CD4-positive, alpha-beta T cell (primary cell): Measurements from ENCODE around the gene PRND. TPM values are rescaled to one million over a fixed set of nuclear protein-coding genes. Genes with fewer than 3 reads are reported as not detected.

Experiments
- ATAC-seq: fragments of 200-7000 bp; cut with Tn5 transposase; one replicate; pipeline ENCODE4 v1.10.0; 2022; ENCODE audit warnings: mild to moderate bottlenecking; ENCODE audit not compliant: poor library complexity
- CTCF ChIA-PET: fragments of 350-600 bp; sonication (Branson Sonifier 250); formaldehyde crosslinking; loops from one replicate; lab custom pipeline; 2021; ENCODE audit warnings: antibody characterized with exemption, inconsistent platforms; lab: Charles Lee
- POLR2A ChIA-PET: fragments of 350-600 bp; sonication (Branson Sonifier 250); formaldehyde crosslinking; loops from one replicate; lab custom pipeline; 2021; ENCODE audit warnings: antibody characterized with exemption, inconsistent platforms; lab: Charles Lee
- DNase-seq, 14 experiments: peaks; one replicate each; pipeline ENCODE4 v3.0.0-alpha.2; 2013 to 2020; ENCODE audit warnings: mixed read lengths in 2 of 14
- H3K27ac ChIP-seq, 2 donors: one replicate each; pipeline versions ENCODE4 v1.5.1 to v1.7.0; 2013; ENCODE audit warnings: low read length in 2 of 2, low read depth in 1 of 2, mild to moderate bottlenecking in 1 of 2
- H3K27me3 ChIP-seq, 2 experiments: 1 replicate in 1 of 2; 2 replicates in 1 of 2; pipeline versions ENCODE4 v1.6.1 to v1.7.0; 2013; ENCODE audit warnings: low read length in 2 of 2, control low read depth in 1 of 2, mild to moderate bottlenecking in 1 of 2, moderate library complexity in 1 of 2; ENCODE audit not compliant: insufficient read depth in 2 of 2, control insufficient read depth in 1 of 2
- H3K36me3 ChIP-seq: one replicate; pipeline ENCODE4 v1.6.1; 2013; ENCODE audit warnings: low read length, control low read depth; ENCODE audit not compliant: insufficient read depth
- H3K4me1 ChIP-seq: one replicate; pipeline ENCODE4 v1.6.1; 2013; ENCODE audit warnings: low read length, control low read depth; ENCODE audit not compliant: insufficient read depth
- H3K4me3 ChIP-seq: one replicate; pipeline ENCODE4 v1.5.1; 2013; ENCODE audit warnings: mild to moderate bottlenecking, low read length, moderate library complexity
- H3K9me3 ChIP-seq, 2 experiments: 1 replicate in 1 of 2; 2 replicates in 1 of 2; pipeline versions ENCODE4 v1.6.1 to v1.7.0; 2013; ENCODE audit warnings: low read length in 2 of 2, mild to moderate bottlenecking in 2 of 2, control low read depth in 1 of 2, moderate library complexity in 1 of 2; ENCODE audit not compliant: control insufficient read depth in 1 of 2, insufficient read depth in 1 of 2
- H3K27ac Mint-ChIP-seq: one replicate; pipeline ENCODE4 v1.8.0; 2020; ENCODE audit warnings: mixed read lengths
- H3K27me3 Mint-ChIP-seq: one replicate; pipeline ENCODE4 v1.8.0; 2021; ENCODE audit warnings: mixed read lengths
- H3K36me3 Mint-ChIP-seq: one replicate; pipeline ENCODE4 v1.8.0; 2021; ENCODE audit warnings: low read depth, mixed read lengths
- H3K4me1 Mint-ChIP-seq: one replicate; pipeline ENCODE4 v1.8.0; 2021; ENCODE audit warnings: low read depth, mixed read lengths
- H3K4me3 Mint-ChIP-seq: one replicate; pipeline ENCODE4 v1.8.0; 2020; ENCODE audit warnings: mild to moderate bottlenecking, mixed read lengths
- H3K9me3 Mint-ChIP-seq: one replicate; pipeline ENCODE4 v1.8.0; 2020; ENCODE audit warnings: mixed read lengths
- intact Hi-C, 2 experiments: fragments of 100-400 bp; cut with DNase I in 1 of 2; cut with micrococcal nuclease in 1 of 2; formaldehyde crosslinking; loops; one replicate each; pipeline versions ENCODE4 v1.15.1 to v1.9.0; 2023 to 2025; cut with DNase I, micrococcal nuclease
- total RNA-seq, 174 experiments: library from RNA in 2 of 174; stranded (reverse) in 2 of 174; gene quantifications; one replicate each; pipeline ENCODE4 v1.2.3 and lab custom pipeline; 2021 to 2026
- TF ChIP-seq, protein P1 (sequence below): fragments of 200-600 bp; IDR thresholded peaks from one replicate; pipeline ENCODE4 v1.8.0; 2022; ENCODE audit warnings: antibody characterized with exemption, mild to moderate bottlenecking

The PRND gene
- total RNA-seq, 2 experiments from 2014 or later, result not detected

GRCh38 chr20:4769328-4769727 is 47.6 kb downstream of the PRND start:
- intact Hi-C loops, result no loop called here

GRCh38 chr20:4770026-4770425 is 48.3 kb downstream of the PRND start:
- H3K36me3 Mint-ChIP-seq, result peaks cover 6% of the 10 kb centered on the region
- TF ChIP-seq, protein P1, sequence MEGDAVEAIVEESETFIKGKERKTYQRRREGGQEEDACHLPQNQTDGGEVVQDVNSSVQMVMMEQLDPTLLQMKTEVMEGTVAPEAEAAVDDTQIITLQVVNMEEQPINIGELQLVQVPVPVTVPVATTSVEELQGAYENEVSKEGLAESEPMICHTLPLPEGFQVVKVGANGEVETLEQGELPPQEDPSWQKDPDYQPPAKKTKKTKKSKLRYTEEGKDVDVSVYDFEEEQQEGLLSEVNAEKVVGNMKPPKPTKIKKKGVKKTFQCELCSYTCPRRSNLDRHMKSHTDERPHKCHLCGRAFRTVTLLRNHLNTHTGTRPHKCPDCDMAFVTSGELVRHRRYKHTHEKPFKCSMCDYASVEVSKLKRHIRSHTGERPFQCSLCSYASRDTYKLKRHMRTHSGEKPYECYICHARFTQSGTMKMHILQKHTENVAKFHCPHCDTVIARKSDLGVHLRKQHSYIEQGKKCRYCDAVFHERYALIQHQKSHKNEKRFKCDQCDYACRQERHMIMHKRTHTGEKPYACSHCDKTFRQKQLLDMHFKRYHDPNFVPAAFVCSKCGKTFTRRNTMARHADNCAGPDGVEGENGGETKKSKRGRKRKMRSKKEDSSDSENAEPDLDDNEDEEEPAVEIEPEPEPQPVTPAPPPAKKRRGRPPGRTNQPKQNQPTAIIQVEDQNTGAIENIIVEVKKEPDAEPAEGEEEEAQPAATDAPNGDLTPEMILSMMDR, result no peak
- intact Hi-C loops, result no loop called here

More at GRCh38 chr20:4769328-4769727, 47.6 kb downstream of the PRND start:
- Histone ChIP-seq H3K27ac (no peak overlapping the region), H3K9me3 (peaks cover 0 to 20% of the 10 kb centered on the region in 2 experiments), H3K27me3 (no peaks in the 10 kb centered on the region), H3K4me3 (no peak overlapping the region), H3K36me3 (no peaks in the 10 kb centered on the region), H3K4me1 (no peaks in the 10 kb centered on the region)
- DNase-seq (no peak), ATAC-seq (no peak)
- no peaks in the 10 kb centered on the region for H3K4me1 Mint-ChIP-seq
- peaks cover 6% of the 10 kb centered on the region for H3K36me3 Mint-ChIP-seq
- H3K27ac Mint-ChIP-seq, result no peak overlapping the region
- ChIA-PET POLR2A (no interaction called here), CTCF (no interaction called here)
- peaks cover 4% of the 10 kb centered on the region for H3K9me3 Mint-ChIP-seq
- no peak overlapping the region for H3K4me3 Mint-ChIP-seq
- TF ChIP-seq, protein P1, result no peak
- H3K27me3 Mint-ChIP-seq, result no peaks in the 10 kb centered on the region

DNA sequence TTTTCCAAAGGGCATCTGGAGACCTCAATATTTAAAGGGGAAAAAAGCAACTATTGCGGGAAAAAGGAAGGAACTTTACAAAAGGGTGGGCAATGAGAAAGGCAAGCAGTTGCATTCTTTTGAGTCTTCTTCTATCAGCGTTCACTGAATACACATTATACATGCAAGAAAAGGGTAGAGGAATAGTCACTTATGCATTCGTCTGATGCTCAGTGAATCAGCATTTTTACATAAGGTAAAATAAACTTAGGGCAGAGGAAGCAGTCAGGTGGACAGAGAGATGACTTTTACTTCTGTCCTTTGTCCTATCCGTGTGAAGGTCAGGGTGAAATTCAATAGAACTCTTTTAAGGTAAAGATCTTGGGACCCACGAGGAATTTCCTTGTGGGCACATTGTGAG is 49.3 kb downstream of the PRND start:
- CTCF ChIA-PET, result no interaction called here
- POLR2A ChIA-PET, result no interaction called here
- H3K27ac Mint-ChIP-seq, result no peak overlapping the region

More at GRCh38 chr20:4770026-4770425, 48.3 kb downstream of the PRND start:
- no peaks in the 10 kb centered on the region for H3K27me3 ChIP-seq
- no peaks in the 10 kb centered on the region for H3K36me3 ChIP-seq
- ChIA-PET CTCF (no interaction called here), POLR2A (no interaction called here)
- H3K4me3 ChIP-seq, result no peak overlapping the region
- no peaks in the 10 kb centered on the region for H3K4me1 ChIP-seq
- H3K27ac ChIP-seq, result no peak overlapping the region
- Mint-ChIP-seq H3K9me3 (peaks cover 4% of the 10 kb centered on the region), H3K27me3 (no peaks in the 10 kb centered on the region), H3K4me3 (no peak overlapping the region), H3K27ac (no peak overlapping the region), H3K4me1 (no peaks in the 10 kb centered on the region)
- DNase-seq (no peak), ATAC-seq (no peak)
- H3K9me3 ChIP-seq, result peaks cover 0 to 20% of the 10 kb centered on the region in 2 experiments

More for the DNA sequence above, 49.3 kb downstream of the PRND start:
- TF ChIP-seq, protein P1, result no peak
- Histone ChIP-seq H3K27ac (no peak overlapping the region), H3K4me1 (peaks cover 2% of the 10 kb centered on the region), H3K36me3 (no peaks in the 10 kb centered on the region), H3K27me3 (no peaks in the 10 kb centered on the region), H3K4me3 (no peak overlapping the region), H3K9me3 (peaks cover 0 to 20% of the 10 kb centered on the region in 2 experiments)
- DNase-seq (no peak), ATAC-seq (no peak)
- peaks cover 6% of the 10 kb centered on the region for H3K36me3 Mint-ChIP-seq
- H3K9me3 Mint-ChIP-seq, result peaks cover 4% of the 10 kb centered on the region
- H3K4me3 Mint-ChIP-seq, result no peak overlapping the region
- H3K27me3 Mint-ChIP-seq, result no peaks in the 10 kb centered on the region
- intact Hi-C loops, result no loop called here
- no peaks in the 10 kb centered on the region for H3K4me1 Mint-ChIP-seq
